ENCODE measurements around the gene RBM19. TPM values are rescaled to one million over a fixed set of nuclear protein-coding genes. Genes with fewer than 3 reads are reported as not detected.

RBM19 gene
- polyA plus RNA-seq, 1 donor, result 27.2 TPM

DNA sequence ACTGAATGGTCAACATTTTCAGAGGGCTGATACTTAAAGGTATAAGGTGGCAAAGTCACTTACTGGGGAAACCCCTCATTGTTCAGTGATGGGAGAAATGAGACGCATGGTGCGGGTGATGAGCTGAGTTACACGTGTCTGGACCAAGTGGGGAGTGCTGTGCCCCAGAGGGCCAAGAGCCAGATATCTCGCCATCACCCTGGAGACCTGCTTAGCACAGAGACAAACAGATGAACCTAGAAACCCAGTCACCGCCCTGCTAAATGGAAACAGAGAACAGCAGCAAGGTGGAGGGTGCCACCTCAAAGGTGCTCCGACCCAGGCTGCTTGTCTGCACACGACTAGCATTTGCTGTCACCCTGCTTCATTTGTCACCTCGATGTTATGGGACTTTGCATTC lies 92.4 kb downstream of the RBM19 start:
- no CpG with 5 or more reads among the region's 8 CpGs for WGBS (ENCODE audit: insufficient coverage, low lambda C conversion rate)

DNA sequence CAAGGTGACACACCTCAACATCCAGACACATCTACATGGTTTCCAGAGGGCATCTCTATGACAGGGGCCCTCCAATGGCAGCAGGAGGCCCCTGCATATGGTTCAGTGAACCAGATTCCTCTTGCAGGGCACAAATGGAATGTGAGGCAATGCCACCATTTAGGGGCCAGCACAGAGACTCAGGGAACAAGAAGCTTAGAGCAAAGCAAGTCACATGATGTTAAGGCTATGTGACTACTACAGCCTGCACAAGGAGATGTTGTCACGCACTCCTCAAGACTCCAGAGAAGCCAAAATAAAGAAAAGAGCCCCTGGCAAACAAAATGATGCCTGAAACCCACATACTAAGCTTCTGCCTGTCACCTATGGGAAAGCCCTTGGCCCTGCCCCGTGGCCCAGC lies 95.2 kb downstream of the RBM19 start:
- no peak for DNase-seq
- Histone ChIP-seq H3K4me1 (ENCODE audit: control insufficient read depth, insufficient read depth, low read length) (no peaks in the 10 kb centered on the region), H3K27me3 (ENCODE audit: control insufficient read depth, insufficient read depth, low read length) (no peaks in the 10 kb centered on the region), H3K4me3 (ENCODE audit: low read length) (no peak overlapping the region), H3K27ac (ENCODE audit: low read length) (no peak overlapping the region), H3K36me3 (ENCODE audit: control insufficient read depth, insufficient read depth, low read length) (peaks cover 9% of the 10 kb centered on the region), H3K9me3 (ENCODE audit: control insufficient read depth, low read depth, low read length) (no peaks in the 10 kb centered on the region)
- no CpG with 5 or more reads among the region's 2 CpGs for WGBS (ENCODE audit: insufficient coverage, low lambda C conversion rate)

More for the DNA sequence above, 92.4 kb downstream of the RBM19 start:
- H3K9me3 ChIP-seq (ENCODE audit: control insufficient read depth, low read depth, low read length), result no peaks in the 10 kb centered on the region
- H3K4me1 ChIP-seq (ENCODE audit: control insufficient read depth, insufficient read depth, low read length), result no peaks in the 10 kb centered on the region
- H3K27ac ChIP-seq (ENCODE audit: low read length), result no peak overlapping the region
- H3K36me3 ChIP-seq (ENCODE audit: control insufficient read depth, insufficient read depth, low read length), result peaks cover 15% of the 10 kb centered on the region
- H3K4me3 ChIP-seq (ENCODE audit: low read length), result no peak overlapping the region
- DNase-seq, result no peak
- H3K27me3 ChIP-seq (ENCODE audit: control insufficient read depth, insufficient read depth, low read length), result no peaks in the 10 kb centered on the region

DNA sequence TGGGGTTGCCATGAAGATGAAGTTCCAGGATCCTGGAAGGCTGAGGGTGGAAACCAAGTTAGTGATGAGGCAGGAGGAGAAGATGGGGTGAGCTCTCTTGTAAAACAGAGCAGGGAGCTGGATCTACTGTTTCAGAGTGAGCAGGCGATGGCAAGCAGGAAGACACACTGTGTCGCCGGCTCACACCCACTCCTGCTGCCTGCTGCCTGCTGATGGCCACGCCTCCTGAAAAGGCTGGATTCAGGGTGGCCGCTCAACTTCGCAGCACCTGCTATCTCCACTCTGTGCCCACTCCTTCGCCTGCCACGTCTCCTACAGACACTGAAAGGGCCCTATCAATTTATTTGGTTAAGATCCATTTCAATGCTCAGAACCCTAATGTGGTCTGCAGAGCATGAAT lies 96.1 kb downstream of the RBM19 start:
- DNase-seq, result no peak
- Histone ChIP-seq H3K27ac (ENCODE audit: low read length) (no peak overlapping the region), H3K4me3 (ENCODE audit: low read length) (no peak overlapping the region), H3K4me1 (ENCODE audit: control insufficient read depth, insufficient read depth, low read length) (no peaks in the 10 kb centered on the region), H3K36me3 (ENCODE audit: control insufficient read depth, insufficient read depth, low read length) (peaks cover 9% of the 10 kb centered on the region), H3K27me3 (ENCODE audit: control insufficient read depth, insufficient read depth, low read length) (no peaks in the 10 kb centered on the region), H3K9me3 (ENCODE audit: control insufficient read depth, low read depth, low read length) (no peaks in the 10 kb centered on the region)
- WGBS (ENCODE audit: insufficient coverage, low lambda C conversion rate), result no CpG with 5 or more reads among the region's 8 CpGs

DNA sequence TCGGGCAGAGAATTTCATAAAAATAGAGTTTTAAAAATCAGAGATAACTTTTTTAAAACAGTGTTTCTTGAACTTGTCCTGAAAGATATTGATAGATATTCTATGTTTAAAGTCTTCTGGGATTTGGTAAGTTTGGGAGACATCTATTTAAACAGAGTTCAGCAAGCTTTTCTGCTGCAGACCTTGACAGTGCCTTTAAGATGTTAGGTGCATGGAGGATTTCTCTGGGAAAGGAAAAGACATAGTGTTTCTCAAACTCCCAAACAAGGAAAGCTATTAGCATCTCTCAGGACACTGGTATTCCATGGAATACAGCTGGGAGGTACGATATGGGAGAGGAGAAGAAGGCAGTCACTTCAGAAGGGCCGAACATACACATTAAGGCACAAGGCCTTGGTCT lies 97.8 kb downstream of the RBM19 start:
- no peaks in the 10 kb centered on the region for H3K4me1 ChIP-seq (ENCODE audit: control insufficient read depth, insufficient read depth, low read length)
- H3K27me3 ChIP-seq (ENCODE audit: control insufficient read depth, insufficient read depth, low read length), result no peaks in the 10 kb centered on the region
- no peak for DNase-seq
- no peaks in the 10 kb centered on the region for H3K36me3 ChIP-seq (ENCODE audit: control insufficient read depth, insufficient read depth, low read length)
- no peak overlapping the region for H3K27ac ChIP-seq (ENCODE audit: low read length)
- no peak overlapping the region for H3K4me3 ChIP-seq (ENCODE audit: low read length)
- no peaks in the 10 kb centered on the region for H3K9me3 ChIP-seq (ENCODE audit: control insufficient read depth, low read depth, low read length)
- no CpG with 5 or more reads among the region's 3 CpGs for WGBS (ENCODE audit: insufficient coverage, low lambda C conversion rate)

DNA sequence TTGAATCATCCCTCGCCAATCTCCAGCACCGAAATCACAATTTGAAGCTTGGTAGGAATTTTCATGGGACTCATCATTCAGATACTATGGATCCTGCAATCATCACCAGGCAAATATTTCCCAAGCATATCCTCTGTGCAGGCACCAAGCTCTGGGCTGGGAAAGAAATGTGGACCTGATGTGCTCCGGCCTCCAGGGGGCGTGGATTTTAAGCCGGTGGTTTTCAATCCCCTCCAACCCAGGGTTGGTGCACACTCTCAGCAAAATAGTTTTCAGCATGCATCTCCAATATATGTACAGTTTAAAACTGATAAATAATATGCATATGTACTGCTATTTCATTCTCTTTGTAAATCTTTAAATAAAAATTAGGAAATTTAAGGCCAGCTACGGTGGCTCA lies 98.9 kb downstream of the RBM19 start:
- no peaks in the 10 kb centered on the region for H3K4me1 ChIP-seq (ENCODE audit: control insufficient read depth, insufficient read depth, low read length)
- no peaks in the 10 kb centered on the region for H3K9me3 ChIP-seq (ENCODE audit: control insufficient read depth, low read depth, low read length)
- no peak overlapping the region for H3K4me3 ChIP-seq (ENCODE audit: low read length)
- no CpG with 5 or more reads among the region's 6 CpGs for WGBS (ENCODE audit: insufficient coverage, low lambda C conversion rate)
- no peaks in the 10 kb centered on the region for H3K27me3 ChIP-seq (ENCODE audit: control insufficient read depth, insufficient read depth, low read length)
- no peak for DNase-seq
- H3K36me3 ChIP-seq (ENCODE audit: control insufficient read depth, insufficient read depth, low read length), result no peaks in the 10 kb centered on the region
- no peak overlapping the region for H3K27ac ChIP-seq (ENCODE audit: low read length)

DNA sequence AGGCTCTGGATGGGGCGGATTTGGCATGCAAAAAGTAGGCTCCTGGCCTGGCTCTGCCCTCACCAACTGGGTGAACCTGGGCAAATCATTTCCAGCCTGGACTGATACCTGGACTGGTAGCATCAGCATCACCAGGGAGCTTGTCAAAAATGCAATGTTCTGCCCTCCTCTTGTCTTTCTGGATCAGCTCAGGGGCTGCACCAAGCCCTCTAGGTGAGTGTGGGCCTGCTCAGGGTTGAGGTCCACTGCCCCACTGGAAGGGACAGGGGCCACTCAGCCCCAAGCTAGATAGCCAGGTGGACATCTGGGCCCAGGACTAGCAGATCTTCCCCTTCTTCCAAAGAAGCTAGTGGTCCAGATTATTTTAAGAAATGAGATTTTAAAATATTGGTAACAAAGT lies 99.6 kb downstream of the RBM19 start:
- Histone ChIP-seq H3K4me1 (ENCODE audit: control insufficient read depth, insufficient read depth, low read length) (no peaks in the 10 kb centered on the region), H3K36me3 (ENCODE audit: control insufficient read depth, insufficient read depth, low read length) (no peaks in the 10 kb centered on the region), H3K4me3 (ENCODE audit: low read length) (no peak overlapping the region), H3K27me3 (ENCODE audit: control insufficient read depth, insufficient read depth, low read length) (no peaks in the 10 kb centered on the region), H3K27ac (ENCODE audit: low read length) (no peak overlapping the region), H3K9me3 (ENCODE audit: control insufficient read depth, low read depth, low read length) (no peaks in the 10 kb centered on the region)
- no CpG with 5 or more reads among the region's 1 CpG for WGBS (ENCODE audit: insufficient coverage, low lambda C conversion rate)
- no peak for DNase-seq

DNA sequence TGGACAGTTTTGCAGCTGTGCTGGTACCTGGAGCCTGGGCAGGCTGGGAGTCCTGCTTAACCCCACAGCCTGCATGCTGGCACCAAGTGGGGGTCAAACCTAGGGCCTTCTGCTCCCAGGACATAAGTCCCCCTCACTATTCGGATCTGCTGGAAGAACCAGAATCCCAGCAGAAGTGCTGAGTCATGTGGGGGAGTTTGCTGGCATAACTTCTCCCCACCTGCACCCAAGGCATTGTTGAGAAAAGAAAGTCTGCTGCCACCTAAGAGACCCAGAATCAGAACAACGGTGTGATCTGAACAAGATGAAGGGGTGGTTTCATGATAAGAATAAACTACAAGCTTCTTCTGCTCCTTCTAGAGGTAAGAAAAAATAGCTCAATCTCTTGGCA lies 102.7 kb downstream of the RBM19 start:
- WGBS (ENCODE audit: insufficient coverage, low lambda C conversion rate), result 50% methylated on average over 1 of the region's 2 CpGs
- peaks cover 2% of the 10 kb centered on the region for H3K36me3 ChIP-seq (ENCODE audit: control insufficient read depth, insufficient read depth, low read length)
- H3K27me3 ChIP-seq (ENCODE audit: control insufficient read depth, insufficient read depth, low read length), result no peaks in the 10 kb centered on the region
- DNase-seq, result no peak
- no peak overlapping the region for H3K4me3 ChIP-seq (ENCODE audit: low read length)
- H3K9me3 ChIP-seq (ENCODE audit: control insufficient read depth, low read depth, low read length), result no peaks in the 10 kb centered on the region
- H3K4me1 ChIP-seq (ENCODE audit: control insufficient read depth, insufficient read depth, low read length), result no peaks in the 10 kb centered on the region
- no peak overlapping the region for H3K27ac ChIP-seq (ENCODE audit: low read length)

DNA sequence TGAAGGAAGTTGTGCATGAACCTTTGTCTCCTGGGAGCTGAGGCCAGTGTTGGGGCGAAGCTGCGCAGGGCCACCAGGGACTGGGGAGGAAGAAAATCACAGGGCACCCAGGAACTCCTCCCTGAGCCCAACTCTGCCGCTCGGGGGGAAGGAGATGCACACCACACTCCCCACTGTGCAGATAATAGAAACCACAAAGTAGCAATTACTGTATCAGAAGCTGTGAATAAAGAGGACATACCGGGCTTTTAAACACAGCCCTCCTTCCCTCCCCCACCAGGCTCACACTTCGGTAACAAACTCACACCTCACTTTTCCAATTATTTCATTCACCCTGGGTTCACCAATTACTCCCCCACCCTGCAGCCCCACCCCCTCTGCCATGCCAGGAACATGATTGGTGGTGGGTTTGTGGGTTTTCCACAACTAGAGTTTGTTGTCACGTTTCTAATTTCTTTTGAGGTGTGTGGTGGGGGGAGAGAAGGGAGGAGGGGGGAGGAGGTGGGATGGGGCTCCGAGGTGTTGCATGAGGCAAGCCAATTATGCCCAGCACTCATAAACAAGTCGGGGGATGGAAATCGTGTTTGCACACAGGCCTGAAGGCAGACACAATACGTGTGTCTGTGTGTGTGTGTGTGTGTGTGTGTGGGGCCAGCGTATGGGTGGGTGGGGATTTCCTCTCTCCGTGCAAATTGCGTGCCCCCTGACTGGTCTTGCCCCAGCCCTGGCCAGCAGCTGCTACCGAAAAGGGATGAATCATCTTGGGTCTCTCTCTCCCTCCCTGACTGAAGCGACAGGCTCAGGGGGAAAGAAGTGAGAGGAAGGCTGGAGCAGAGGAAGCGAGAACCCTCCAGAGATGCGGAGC lies 103.3 kb downstream of the RBM19 start:
- WGBS (ENCODE audit: insufficient coverage, low lambda C conversion rate), result no CpG with 5 or more reads among the region's 18 CpGs
- H3K27me3 ChIP-seq (ENCODE audit: control insufficient read depth, insufficient read depth, low read length), result no peaks in the 10 kb centered on the region
- no peaks in the 10 kb centered on the region for H3K4me1 ChIP-seq (ENCODE audit: control insufficient read depth, insufficient read depth, low read length)
- H3K9me3 ChIP-seq (ENCODE audit: control insufficient read depth, low read depth, low read length), result no peaks in the 10 kb centered on the region
- no peak overlapping the region for H3K27ac ChIP-seq (ENCODE audit: low read length)
- no peak for DNase-seq
- peaks cover 9% of the 10 kb centered on the region for H3K36me3 ChIP-seq (ENCODE audit: control insufficient read depth, insufficient read depth, low read length)
- H3K4me3 ChIP-seq (ENCODE audit: low read length), result no peak overlapping the region

DNA sequence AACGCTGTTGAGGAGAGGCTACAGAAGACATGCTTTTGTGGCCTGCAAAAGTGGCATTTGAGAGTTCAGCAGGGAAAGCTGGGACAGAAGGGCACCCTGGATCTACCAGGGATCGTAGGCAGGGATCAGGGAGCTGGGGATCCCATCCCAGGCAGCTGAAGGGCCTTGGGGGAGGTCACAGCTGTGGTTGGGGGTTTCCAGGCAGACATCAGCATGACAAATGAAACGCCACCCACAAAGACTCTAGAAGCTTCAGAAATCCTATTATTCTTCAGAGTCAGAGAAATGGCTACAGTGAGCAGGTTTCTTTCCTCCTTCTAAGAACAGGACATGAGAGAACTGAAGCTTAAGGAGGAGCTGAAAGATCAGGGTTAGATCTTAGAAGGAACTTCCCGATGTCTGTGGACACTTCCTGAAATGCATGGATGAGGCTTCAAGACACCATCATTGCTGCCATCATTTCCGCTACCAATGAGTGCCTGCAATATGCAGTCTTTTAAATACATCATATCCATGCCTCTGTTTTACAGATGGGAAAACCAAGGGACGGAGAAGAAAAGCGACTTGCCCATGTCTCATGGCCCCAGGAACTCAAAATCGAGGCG lies 104.3 kb downstream of the RBM19 start:
- Histone ChIP-seq H3K36me3 (ENCODE audit: control insufficient read depth, insufficient read depth, low read length) (peaks cover 19% of the 10 kb centered on the region), H3K27me3 (ENCODE audit: control insufficient read depth, insufficient read depth, low read length) (no peaks in the 10 kb centered on the region), H3K4me1 (ENCODE audit: control insufficient read depth, insufficient read depth, low read length) (no peaks in the 10 kb centered on the region), H3K27ac (ENCODE audit: low read length) (no peak overlapping the region), H3K4me3 (ENCODE audit: low read length) (no peak overlapping the region), H3K9me3 (ENCODE audit: control insufficient read depth, low read depth, low read length) (no peaks in the 10 kb centered on the region)
- 70% methylated on average over 2 of the region's 9 CpGs for WGBS (ENCODE audit: insufficient coverage, low lambda C conversion rate)
- no peak for DNase-seq

DNA sequence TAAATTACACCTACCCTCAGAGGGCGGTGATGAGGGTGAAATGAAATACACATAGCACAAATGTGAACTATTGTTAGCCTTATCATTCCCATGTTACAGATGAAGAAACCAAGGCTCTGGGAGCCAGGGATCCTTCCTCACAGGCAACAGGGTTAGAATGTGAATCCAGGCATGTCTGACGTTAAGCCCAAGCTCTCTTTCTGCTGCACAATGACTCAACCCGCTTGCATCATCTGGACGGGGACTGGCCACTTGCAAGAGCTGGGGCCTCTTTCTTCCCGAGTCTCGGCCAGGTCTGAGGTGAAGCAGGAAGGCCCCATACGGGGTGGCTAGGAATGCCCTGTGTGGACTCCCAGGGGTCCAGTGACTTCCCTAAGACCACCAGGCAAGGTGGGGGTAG lies 105.2 kb downstream of the RBM19 start:
- Histone ChIP-seq H3K4me3 (ENCODE audit: low read length) (no peak overlapping the region), H3K4me1 (ENCODE audit: control insufficient read depth, insufficient read depth, low read length) (no peaks in the 10 kb centered on the region), H3K27me3 (ENCODE audit: control insufficient read depth, insufficient read depth, low read length) (no peaks in the 10 kb centered on the region), H3K9me3 (ENCODE audit: control insufficient read depth, low read depth, low read length) (no peaks in the 10 kb centered on the region), H3K27ac (ENCODE audit: low read length) (no peak overlapping the region), H3K36me3 (ENCODE audit: control insufficient read depth, insufficient read depth, low read length) (peaks cover 20% of the 10 kb centered on the region)
- no peak for DNase-seq
- WGBS (ENCODE audit: insufficient coverage, low lambda C conversion rate), result no CpG with 5 or more reads among the region's 7 CpGs
